22Rv1 (cell line): Measurements from ENCODE around the gene AFF2.

Source experiments
- CTCF ChIP-seq: fragments of 450-650 bp; IDR thresholded peaks from 2 replicates; pipeline ENCODE4 v1.5.1; 2017; ENCODE audit warnings: mild to moderate bottlenecking
- ZFX ChIP-seq: fragments of 450-650 bp; IDR thresholded peaks from 2 replicates; pipeline ENCODE4 v1.6.1; 2017; ENCODE audit warnings: antibody characterized with exemption, borderline replicate concordance

- TF ChIP-seq CTCF (no peak), ZFX (no peak)
These were observed 532.0 kb downstream of the AFF2 start for GRCh38 chrX:149032449-149032848.
